Lower lobe of right lung (tissue), 2 donors: ENCODE measurements around the gene PRPF40B. TPM values are rescaled to one million over a fixed set of nuclear protein-coding genes. Genes with fewer than 3 reads are reported as not detected.
A peak's percentile ranks its signal among the peaks of the same experiment; 100 is the strongest.

ENCODE experiments used
- ATAC-seq, 2 donors: fragments of 200-7000 bp; cut with Tn5 transposase; one replicate each; pipeline ENCODE4 v1.9.1; 2020 to 2022; ENCODE audit warnings: mild to moderate bottlenecking in 2 of 2, moderate library complexity in 2 of 2
- DNase-seq: peaks from one replicate; pipeline ENCODE4 v3.0.0-alpha.2; 2020
- H3K27ac ChIP-seq: fragments of 200-600 bp; one replicate; pipeline ENCODE4 v1.8.0; 2022
- H3K27me3 ChIP-seq: fragments of 200-600 bp; one replicate; pipeline ENCODE4 v1.8.0; 2022; ENCODE audit warnings: low read depth
- H3K36me3 ChIP-seq: fragments of 200-600 bp; one replicate; pipeline ENCODE4 v1.8.0; 2022; ENCODE audit warnings: mild to moderate bottlenecking
- H3K4me1 ChIP-seq: fragments of 200-600 bp; one replicate; pipeline ENCODE4 v1.8.0; 2022
- H3K4me3 ChIP-seq: fragments of 200-600 bp; one replicate; pipeline ENCODE4 v1.8.0; 2022; ENCODE audit warnings: mild to moderate bottlenecking
- H3K9me3 ChIP-seq: fragments of 200-600 bp; one replicate; pipeline ENCODE4 v1.8.0; 2022
- intact Hi-C: fragments of 100-400 bp; cut with DNase I; formaldehyde crosslinking; loops from one replicate; pipeline ENCODE4 v1.11.0; 2022
- long read RNA-seq: library from polyadenylated mRNA; unstranded; transcript quantifications from one replicate; pipeline ENCODE4 v2.0.0, GENCODE V29; 2021
- total RNA-seq: library from RNA; stranded (reverse); fragmentation: NEBNext Ultra II Directional; extraction: Animal tissue kit (Norgen Biotek cat#: 25700); gene quantifications from one replicate; pipeline ENCODE4 v1.2.1, GENCODE V29; 2021
- TF ChIP-seq, protein P1 (sequence below): fragments of 200-600 bp; IDR thresholded peaks from one replicate; pipeline ENCODE4 v1.8.0; 2022; ENCODE audit warnings: antibody characterized with exemption, mild to moderate bottlenecking
- donor health status: DM: no; HTN: yes; CAD: no; lungs with severe emphysema.

PRPF40B gene
- total RNA-seq, result 19.3 TPM
- long read RNA-seq, partial matches to known transcripts, result 11 of 233 reads
- long read RNA-seq, other reads (novel, unspliced or antisense), result 222 of 233 reads

- Histone ChIP-seq H3K9me3 (no peaks in the 10 kb centered on the region), H3K27me3 (no peaks in the 10 kb centered on the region), H3K36me3 (no peaks in the 10 kb centered on the region), H3K4me3 (peak within 1 kb of the TSS; percentile 68), H3K27ac (peak within 1 kb of the TSS; percentile 79), H3K4me1 (peaks cover 18% of the 10 kb centered on the region)
- peak; percentile 96 for ATAC-seq
- DNase-seq, result peak; percentile 91
- intact Hi-C loops, result no loop called here
- TF ChIP-seq, protein P1, sequence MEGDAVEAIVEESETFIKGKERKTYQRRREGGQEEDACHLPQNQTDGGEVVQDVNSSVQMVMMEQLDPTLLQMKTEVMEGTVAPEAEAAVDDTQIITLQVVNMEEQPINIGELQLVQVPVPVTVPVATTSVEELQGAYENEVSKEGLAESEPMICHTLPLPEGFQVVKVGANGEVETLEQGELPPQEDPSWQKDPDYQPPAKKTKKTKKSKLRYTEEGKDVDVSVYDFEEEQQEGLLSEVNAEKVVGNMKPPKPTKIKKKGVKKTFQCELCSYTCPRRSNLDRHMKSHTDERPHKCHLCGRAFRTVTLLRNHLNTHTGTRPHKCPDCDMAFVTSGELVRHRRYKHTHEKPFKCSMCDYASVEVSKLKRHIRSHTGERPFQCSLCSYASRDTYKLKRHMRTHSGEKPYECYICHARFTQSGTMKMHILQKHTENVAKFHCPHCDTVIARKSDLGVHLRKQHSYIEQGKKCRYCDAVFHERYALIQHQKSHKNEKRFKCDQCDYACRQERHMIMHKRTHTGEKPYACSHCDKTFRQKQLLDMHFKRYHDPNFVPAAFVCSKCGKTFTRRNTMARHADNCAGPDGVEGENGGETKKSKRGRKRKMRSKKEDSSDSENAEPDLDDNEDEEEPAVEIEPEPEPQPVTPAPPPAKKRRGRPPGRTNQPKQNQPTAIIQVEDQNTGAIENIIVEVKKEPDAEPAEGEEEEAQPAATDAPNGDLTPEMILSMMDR, result peak; percentile 29
Measured at GRCh38 chr12:49623142-49623904, at the start of gene PRPF40B. Gene PRPF40B, plus strand, starts transcription at chr12:49623561. Its CDS starts 30 bp downstream, at chr12:49623591.

GRCh38 chr12:49577589-49578315 is 45.6 kb upstream of the PRPF40B start:
- Histone ChIP-seq H3K4me3 (no peak overlapping the region), H3K27me3 (no peaks in the 10 kb centered on the region), H3K27ac (no peak overlapping the region), H3K9me3 (no peaks in the 10 kb centered on the region), H3K36me3 (peaks cover 10% of the 10 kb centered on the region), H3K4me1 (peaks cover 6% of the 10 kb centered on the region)
- ATAC-seq (no peak), DNase-seq (no peak)
- intact Hi-C loops, result no loop called here
- TF ChIP-seq, protein P1, result no peak

DNA sequence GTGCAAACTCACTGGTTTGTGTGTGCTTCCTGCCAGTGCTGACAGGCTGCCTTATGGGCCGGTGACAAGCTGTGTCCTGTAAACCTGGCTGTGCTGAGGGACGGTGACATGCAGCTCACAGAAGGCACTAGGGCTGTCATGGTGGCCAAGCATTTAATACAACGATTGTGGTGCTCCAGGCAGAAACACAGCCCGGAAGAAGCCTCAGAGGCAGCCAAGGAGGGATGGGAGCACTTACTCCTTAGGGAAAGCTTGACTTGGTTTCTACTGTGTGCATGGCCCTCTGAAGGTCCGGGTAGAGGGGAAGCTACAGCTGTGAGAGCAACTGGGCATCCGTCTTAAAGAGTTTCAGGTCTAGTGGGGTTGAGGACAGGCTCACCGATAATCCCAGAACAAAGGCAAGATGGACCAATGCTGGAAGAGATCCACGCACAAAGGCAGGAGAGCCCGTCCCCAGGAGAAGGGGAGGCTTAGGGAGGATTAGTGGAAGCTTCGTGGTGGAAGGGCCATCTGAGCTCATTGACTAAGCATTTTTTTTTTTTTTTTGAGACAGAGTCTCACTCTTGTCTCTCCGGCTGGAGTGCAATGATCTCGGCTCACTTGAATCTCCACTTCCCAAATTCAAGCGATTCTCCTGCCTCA is 44.8 kb upstream of the PRPF40B start:
- no peaks in the 10 kb centered on the region for H3K9me3 ChIP-seq
- TF ChIP-seq, protein P1, result no peak
- H3K4me3 ChIP-seq, result no peak overlapping the region
- H3K27ac ChIP-seq, result no peak overlapping the region
- DNase-seq, result no peak
- no peaks in the 10 kb centered on the region for H3K27me3 ChIP-seq
- no peak for ATAC-seq
- peaks cover 6% of the 10 kb centered on the region for H3K36me3 ChIP-seq
- intact Hi-C loops, result no loop called here
- peaks cover 6% of the 10 kb centered on the region for H3K4me1 ChIP-seq

GRCh38 chr12:49580572-49581535 is 42.5 kb upstream of the PRPF40B start:
- peaks cover 6% of the 10 kb centered on the region for H3K4me1 ChIP-seq
- intact Hi-C loops, result no loop called here
- TF ChIP-seq, protein P1, result peak; percentile 81
- DNase-seq, result peak; percentile 73
- no peak overlapping the region for H3K27ac ChIP-seq
- H3K4me3 ChIP-seq, result no peak overlapping the region
- H3K36me3 ChIP-seq, result no peaks in the 10 kb centered on the region
- H3K9me3 ChIP-seq, result no peaks in the 10 kb centered on the region
- H3K27me3 ChIP-seq, result no peaks in the 10 kb centered on the region
- ATAC-seq, result peak; percentile 80 to 84
